HG02870 (cell line): Measurements from ENCODE around the gene TMEM18.

ENCODE experiments used
- ATAC-seq: cut with Tn5 transposase; IDR thresholded peaks from one replicate; pipeline ENCODE4 v1.9.1; 2021; ENCODE audit warnings: mild to moderate bottlenecking, moderate library complexity; ENCODE audit not compliant: unreplicated experiment

TMEM18 gene

DNA sequence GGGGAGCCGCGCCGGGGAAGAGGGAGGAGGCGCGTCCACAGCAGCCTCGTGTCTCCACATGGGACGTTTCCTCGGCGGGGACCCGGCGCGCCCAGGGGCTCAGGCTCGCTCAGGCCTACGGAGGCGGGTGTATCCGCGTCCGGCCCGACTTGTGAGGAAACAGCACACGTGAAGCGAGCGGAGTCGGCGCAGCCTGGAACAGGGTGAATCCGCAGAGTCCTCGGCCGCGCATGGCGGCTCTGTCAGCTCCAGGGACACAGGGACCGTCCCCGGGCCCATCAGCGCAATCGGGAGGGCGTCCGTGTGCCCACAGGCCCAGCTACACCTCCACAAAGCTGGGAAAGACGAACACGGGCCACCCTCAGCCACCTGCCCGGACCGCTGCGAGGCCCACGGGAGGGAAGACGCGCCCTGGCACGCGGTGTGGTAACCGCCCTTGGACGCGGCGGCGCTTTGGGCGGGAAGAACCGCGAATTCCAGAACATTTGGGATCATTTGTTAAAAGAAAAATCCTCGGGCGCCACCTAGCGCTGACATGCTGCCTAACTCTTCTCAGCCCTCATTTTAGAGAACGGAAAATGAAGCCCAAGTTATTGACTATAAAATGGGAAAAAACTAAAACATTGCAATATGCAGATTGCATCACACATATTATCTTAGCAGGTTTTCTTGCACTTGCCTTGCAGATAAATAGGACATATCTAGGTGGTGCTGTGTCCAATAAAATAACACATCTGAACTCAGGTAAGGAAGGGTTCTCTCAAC, 40.4 kb downstream of the TMEM18 start:
- ATAC-seq: no peak

DNA sequence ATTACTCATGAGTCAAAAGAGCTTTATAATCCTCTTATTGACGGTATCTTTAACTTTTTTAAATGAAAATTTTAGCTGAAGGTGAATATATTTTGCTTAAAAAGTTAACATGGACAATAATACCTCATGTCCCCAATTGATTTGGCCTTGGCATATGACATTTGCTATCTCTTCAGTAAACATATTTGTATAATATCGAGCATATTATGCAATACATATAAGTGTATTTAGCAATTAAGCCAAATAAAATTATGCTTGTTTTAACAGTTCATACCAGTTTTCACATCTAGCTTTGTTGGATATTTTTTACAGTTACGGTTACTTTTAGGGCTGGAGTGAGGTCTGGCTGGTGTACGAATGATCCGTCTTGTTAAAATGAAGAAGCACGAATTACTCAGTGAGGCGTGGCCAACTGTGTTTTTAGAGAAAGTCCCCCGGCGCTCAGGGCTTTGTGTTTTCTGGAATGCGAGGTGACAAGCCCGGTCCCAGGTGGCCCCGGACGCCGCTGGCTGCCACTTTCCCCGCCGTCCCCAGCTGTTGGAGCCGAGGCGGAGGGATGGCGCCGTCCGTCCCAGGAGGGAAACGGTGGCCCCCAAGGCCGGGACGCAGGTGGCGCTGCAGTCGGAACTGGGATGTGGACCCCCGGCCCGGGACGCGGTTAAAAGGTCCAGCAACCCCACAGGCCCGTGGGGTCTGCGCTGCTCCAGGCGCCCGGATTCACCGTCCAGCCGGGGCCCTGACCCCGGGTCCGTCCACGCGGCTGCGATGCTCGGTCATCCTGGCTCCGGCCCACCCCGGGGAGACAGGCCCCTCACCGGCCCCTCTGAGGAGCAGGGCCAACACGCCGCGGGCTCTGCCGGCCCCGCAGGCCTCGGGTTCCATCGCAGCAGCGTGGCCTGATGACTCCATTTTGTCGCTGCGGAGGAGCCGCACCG, 41.3 kb downstream of the TMEM18 start:
- ATAC-seq: no peak

DNA sequence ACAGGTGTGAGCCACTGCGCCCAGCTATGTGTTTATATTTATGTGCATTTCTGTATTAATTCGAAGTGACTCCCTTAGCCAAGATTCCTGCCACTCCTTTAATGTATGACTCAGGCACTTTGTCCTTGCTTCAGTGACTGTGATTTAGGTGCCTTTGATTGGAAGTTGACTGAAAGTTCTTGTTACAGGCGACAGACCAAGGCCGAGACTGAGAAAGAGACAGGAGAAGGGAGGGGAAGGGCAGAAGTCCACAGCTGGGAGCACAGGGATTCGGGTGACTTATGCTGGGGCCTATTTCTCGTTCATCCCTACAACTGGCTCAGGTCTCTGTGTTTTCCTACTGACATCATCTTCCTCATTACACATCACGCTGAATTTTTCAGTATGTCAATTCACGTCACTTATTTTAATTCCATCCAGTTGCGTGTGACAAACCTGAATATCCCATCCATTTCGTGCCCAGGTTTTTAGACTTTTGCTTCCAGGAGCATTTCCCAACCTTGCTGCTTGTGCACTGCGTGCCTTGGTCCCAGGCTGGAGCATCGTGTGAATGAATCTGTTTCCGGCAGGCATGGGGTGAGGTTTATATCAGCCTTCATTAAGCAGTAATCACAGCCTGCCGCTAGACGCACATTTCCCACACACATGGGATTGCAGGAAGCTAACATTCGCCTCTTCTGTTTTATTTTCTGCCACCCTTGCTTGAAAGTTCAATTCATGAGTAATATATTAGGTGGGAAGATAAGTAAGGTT, 42.4 kb downstream of the TMEM18 start:
- no peak for ATAC-seq

DNA sequence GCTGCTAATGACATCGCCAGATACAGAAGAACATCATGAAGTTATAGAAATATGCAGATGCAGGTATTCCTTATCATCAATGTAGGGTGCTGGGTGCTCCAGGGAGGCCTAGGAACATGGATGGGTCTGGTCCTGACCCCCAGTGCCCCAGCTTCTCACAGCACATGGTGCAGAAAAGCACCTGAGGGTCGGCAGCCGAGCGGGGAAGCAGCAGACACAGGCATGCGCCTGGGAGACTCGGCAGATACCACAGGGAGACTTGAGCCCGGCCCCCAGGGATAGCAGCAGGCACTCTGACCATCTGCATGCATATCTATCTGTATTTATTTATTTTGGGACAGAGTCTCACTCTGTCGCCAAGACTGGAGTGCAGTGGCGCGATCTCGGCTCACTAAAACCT, 43.2 kb downstream of the TMEM18 start:
- ATAC-seq: no peak

DNA sequence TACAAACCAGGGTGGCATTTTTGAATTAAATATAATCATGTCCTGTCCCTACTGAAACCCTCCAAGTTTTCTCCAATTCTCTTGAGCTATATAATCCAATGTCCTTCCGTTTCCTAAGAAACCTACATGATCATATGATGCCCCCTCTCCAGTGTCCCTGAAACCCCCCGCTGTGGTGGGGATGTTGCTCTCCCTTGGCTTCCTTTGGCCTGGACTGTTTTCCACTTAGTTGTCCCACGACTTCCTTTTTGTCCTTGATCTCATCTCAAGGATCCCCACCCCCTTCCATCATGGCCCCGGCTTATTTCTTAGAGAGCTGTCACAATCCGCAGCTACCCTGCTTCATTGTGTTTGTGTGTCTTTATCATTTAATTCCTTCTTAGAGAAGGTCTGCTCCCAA, 43.8 kb downstream of the TMEM18 start:
- ATAC-seq: no peak

DNA sequence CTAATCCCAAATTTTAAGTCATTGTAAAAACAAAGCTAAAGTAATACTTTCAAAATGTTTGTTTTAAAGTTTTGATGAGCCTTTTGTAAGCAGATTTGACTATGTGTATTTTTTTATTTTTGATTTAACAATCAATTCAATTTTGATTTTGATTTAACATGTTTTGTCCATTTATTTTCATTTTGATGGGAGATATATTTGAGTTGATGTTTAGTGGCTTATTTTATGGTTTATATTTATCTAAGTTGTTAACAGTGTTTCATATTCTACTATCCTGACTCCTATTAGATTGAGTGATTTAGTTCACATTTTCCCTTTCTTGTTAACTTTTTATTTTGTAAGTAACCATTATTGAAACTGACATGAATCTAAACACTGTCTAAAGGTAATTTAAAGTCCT, 44.7 kb downstream of the TMEM18 start:
- no peak for ATAC-seq

DNA sequence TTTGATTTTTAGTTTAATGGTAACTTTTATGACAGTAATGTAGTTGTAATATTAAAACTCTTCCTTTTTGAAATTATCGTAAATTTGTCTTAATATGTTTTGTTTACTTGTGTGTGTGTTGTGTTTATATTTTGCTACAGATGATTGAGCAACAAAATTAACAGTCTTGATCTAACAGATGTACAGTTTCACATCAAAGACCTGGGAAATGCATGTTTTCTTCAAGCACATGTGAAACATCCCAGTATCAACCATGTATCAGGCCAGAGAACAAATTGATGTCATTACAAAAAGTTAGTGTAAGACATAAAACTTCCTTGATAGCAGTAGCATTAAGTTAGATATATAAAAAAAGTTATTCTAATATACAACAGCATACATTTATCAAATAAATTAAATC, 45.5 kb downstream of the TMEM18 start:
- no peak for ATAC-seq

DNA sequence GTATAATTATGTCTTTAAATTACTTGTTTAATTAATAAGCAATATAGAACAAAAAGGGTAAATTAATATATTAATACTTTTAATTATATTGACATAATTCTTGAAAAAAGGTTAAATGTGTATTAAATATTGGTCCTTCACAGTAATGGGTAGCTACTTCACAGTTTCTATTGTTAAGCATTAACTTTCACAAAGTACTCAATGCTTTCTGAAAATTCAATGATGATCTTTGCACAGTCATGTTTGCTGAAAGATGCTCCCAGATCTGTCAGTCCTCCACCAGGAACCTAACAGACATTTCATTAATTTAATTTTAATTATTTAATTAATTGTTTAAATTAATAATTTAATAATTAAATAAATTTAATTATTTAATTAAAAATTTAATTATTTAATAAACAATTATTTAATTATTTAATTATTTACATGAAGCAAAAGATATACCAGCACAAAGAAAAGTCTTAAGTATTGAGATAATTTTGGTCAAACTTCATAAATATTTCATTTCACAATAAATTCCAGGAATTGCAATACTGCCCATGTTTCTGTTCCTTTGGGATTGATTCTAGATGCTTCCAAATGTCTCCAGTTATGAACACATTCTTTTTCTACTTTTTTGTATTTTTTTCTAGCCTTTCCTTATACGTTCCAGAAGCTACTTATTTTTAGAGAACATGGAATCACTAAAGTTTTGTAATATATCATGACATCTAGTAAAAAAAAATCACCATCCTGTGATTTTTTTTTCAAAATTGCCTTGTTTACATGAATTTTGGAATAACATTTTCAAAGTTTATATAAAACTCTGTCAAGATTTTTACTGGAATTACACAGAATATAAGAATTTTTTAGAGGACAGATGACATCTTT, 46.5 kb downstream of the TMEM18 start:
- ATAC-seq: no peak

DNA sequence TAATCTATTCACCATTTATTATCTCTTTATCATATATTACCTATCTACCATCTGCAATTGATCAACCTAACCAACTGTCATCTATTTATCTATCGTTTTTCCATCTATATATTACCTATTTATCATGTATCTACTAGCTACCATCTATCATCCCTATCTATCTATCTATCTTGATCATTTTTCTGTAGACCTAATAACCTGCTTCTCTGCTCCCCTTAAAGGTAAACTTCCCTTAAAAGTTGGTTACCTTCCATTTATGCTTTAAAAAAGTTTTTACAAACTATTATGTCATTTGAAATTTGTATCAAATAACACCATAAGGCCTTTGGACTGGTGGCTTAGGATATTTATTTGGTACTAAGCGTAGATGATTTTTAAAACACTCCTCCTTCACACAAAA, 47.2 kb downstream of the TMEM18 start:
- no peak for ATAC-seq

DNA sequence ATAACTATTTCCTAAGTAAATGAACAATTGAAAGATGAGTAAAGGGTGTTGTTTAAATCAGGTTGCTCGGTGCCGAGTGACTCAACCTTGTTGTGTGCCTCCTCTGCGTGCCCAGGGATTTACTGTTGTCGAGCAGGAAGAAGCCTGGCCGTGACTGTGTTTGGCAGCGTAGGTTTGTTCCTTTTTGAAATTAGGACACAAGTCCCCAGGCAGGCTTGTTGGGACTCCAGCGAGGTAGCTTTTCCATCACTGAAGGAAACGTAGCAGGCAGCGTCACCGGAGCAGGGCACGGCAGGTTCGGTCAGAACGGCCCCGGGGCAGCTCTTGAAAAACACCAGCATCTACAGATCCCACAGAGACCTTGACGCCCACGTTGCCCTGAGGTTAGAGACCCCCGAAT, 48.6 kb downstream of the TMEM18 start:
- no peak for ATAC-seq

DNA sequence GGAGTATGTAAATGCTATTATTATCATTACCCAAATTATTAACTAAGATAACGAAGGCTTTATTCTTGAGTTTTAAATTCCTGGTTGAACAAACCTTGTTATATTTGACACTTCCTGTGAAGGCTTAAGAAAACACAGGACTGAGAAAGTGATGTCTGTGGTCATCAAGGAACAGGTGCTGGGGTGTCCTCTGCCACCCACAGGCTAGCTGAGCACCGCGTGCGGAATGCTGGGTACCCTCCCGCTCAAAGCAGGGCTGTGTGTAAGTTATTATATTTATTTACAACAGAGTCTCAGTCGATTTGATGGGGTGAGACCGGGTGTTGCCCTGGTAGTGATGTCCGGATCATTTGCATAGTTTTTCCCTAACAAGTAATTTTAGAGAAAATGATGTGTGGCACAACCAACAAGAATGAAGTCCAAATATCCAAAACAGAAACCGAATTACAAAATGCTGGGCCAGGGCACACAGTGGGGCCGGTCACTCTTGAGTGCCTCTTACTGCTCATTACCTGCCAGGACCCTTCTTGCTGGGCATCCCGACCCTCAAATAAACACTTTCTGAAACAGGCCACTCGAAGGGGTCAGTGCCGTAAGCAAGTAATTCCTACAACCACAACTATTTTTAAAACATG, 49.2 kb downstream of the TMEM18 start:
- no peak for ATAC-seq

DNA sequence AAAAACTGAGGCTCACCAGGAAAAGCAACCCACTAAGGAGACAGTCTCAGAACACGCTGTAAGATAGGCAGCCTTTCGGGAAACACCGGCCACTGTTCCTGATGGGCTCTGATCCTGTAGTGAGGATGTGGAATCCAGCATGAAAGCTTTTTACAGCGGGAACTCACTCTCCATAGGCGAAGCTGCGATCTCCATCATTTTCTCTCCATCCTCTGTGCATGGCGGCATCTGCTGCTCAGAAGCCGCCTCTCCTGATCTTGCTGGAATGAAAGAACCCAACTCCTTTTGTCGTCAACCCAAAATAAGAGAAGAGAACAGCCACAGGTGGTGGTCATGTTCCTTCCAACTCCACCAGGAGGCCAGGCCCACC, 49.9 kb downstream of the TMEM18 start:
- ATAC-seq: no peak

DNA sequence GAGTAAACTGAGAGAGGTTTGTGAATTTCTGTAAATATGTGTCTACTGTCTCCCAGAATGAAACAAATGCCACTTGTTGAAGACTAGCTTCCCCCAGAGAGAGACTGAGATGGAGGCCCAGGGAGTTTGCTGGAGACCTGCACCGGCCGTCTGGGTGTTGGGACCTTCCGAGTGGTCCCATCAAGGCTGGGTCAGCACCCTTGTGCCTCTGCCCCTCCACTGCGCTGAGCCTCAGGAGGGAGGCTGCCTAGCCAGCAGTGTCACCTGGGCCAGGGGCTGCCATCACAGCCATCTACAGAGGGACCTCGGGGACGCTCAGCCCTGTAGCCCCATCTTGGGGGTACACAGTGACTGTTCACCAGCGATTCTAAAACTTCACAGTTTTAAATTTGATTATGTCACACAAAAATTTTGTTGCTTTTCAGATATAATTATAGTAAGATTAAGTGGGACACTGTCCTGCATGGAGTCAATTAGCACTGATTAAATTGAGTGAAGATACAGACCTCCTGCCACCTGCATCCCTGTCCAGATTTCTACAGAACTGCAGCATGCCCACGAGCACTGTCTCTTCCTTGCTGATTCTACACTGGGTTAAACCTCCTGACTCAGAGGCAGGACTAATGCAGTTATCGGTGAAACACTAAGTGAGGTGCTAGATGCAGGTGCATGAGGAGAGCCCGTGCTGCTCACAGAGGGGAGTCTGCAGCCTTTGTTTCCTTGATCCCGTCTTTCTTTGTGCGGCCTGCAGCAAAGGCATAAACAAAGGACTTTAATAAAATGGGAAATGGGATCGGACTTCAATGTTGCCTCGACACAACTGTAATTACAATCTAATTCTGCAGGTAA, 50.5 kb downstream of the TMEM18 start:
- ATAC-seq: no peak

DNA sequence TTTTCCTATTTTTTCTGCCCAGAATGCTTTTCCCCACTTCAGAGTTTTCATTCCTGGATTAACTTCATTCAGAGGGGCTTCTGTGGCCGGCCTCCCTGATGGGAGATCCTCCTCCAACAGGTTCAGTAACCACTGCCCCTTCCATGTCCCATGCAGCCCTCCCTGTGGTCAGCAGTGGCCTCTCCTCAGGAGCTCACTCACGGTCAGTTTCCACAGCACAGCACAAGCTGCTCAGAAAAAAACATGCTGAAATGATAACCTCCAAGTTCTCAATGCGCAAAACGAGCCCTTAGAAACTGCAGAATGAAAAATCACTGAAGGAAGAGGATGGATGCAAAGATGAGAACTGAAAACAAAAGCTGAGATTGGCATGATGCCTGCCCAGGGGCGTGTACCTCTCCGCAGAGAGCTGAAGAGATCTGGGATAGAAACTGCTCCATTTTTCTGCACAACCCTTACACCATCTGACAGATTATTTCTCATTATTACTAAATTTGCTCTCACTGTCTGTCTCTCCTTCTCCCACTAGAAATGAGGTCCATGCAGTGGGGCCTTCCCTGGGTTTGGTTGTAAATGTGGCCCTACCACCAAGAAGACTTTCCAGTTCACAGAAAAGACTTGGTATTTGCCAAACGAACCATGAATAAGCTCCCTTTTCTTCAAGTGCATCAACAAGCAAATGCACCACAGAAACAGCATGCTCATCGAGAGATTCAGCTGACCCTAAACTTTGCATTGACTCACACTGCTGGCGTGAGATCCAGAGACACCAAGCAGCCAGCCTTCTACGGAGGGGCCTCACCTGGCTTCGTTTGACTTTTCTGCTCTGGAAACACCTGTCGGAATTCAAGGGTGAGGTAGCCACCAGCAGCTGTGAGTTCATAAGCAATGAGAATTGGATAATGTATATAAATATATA, 51.5 kb downstream of the TMEM18 start:
- ATAC-seq: no peak

DNA sequence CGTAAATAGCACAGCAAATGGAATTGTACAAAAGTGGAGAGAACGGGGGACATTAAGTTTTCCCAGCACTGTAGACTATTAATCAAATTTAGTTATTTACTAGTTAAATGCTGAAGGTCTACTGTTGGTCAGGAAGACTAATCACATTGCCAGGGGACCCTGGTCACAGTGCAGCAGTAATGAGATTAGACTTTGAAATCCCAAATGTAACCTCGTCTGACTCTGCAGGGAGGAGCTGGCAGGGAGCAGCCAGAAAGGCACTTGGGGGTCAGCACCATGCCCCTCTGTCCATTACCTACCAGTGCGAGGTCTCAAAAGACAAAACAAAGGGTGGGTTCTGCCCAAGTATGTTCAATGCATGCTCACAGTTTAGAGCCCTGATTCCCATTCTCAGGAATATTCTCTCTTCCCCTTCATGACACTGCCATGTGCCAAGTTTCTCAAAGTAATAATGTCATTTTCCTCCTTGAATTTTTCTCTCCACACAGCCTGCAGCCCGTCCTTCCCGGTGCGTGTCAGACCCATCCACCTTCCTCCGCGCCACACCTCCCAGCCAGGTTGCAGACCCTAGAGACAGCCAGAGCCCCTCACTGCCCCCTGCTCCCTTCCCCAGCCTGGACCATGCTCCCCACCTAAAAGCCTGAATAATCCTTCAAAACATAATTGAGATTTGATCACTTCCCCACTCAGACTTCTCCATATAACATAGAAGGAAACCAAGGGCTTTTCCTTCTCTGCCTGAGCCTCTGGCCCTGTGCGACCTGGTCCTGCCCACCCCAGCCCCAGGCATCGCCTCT, 52.5 kb downstream of the TMEM18 start:
- ATAC-seq: no peak

DNA sequence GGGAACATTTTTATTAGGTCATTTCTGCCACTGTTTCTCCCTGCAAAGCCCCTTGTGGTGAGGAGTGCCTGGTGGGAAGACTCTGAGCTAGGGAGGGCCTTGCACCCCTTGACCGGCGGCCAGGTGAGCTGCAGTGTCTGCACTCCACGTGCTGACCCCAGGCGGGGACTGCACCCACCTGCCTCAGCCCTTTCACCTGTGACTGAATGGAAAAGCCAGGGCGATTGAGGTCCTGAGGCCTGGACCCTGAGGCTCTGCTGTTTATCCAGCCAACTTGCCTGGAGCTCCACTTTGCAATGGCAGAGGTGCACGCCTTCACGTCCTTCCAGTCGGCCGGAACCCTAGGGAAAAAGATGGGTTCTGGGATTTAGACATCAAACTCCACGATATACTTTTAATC, 53.1 kb downstream of the TMEM18 start:
- no peak for ATAC-seq
